HG02981 (cell line): ENCODE data around the gene IL1R1.
A peak's percentile ranks its signal among the peaks of the same experiment; 100 is the strongest.
"Not testable (repeated sequence)": the region's sequence is repeated elsewhere in the genome, so short reads cannot be mapped to it uniquely, and the experiment has no call there.

ENCODE experiments used
- ATAC-seq: cut with Tn5 transposase; IDR thresholded peaks from one replicate; pipeline ENCODE4 v1.9.1; 2021; ENCODE audit warnings: mild to moderate bottlenecking, moderate library complexity; ENCODE audit not compliant: unreplicated experiment

IL1R1 gene

GRCh38 chr2:102141970-102142828 is at the start of gene IL1R1:
IL1R1 (plus strand) TSS chr2:102142746; CDS start chr2:102157725, 14,979 bp downstream.
- ATAC-seq, result no peak

DNA sequence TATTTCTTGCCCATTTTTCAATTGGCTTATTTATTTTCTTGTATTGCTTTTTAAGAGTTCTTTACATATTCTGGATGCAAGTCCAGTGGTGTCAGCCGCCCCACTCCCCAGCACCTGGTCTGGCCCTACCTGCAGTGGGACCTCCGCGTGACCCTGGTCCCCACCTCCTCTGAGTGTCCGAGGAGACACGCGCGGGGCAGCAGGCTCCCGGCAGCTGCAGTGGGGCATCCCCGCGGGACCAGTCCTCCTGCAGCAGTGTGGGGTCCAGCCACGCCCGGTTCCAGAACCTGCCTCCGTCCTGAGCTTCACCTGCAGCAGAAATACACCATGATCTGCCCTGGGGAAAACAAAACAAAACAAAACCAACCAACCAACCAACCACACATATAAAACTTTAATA is 48.9 kb upstream of the IL1R1 start:
- no peak for ATAC-seq

DNA sequence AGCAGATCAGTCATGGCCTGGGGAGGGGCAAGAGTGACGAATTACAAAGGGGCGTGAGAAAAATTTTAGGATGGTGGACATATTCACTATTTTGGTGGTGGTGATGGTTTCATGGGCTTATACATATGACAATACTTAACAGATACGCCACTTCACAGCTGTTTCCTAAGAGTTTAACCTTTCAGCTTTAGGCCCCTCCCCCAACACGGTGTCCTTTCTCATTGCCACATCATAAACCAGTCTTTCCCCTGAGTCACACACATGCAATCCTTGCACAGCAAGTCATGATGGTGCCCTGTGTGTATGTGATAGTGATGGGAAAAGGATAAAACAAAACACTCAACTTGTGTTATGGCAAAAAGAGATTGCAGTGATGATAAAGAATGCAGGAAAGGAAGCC is 47.6 kb upstream of the IL1R1 start:
- ATAC-seq, result no peak

GRCh38 chr2:102096103-102096502 is 46.4 kb upstream of the IL1R1 start:
- no peak for ATAC-seq

DNA sequence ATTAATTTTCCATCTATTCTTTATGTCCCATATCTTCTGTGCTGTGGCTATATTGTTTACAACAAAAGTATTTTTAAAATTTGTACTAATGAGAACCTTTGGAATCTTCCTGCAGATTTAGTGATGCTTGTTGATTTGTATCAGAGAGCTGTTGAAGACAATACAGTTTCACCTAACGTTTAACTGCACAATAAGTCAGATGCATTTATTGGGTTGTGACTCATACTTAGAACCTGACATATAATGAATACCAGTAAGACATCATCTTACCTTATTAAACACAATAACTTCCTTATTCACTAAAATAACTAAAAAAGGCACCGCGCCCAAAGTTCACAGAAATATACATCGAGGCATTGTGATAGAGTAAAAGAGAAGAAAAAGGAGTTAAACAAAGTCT is 43.8 kb upstream of the IL1R1 start:
- no peak for ATAC-seq

DNA sequence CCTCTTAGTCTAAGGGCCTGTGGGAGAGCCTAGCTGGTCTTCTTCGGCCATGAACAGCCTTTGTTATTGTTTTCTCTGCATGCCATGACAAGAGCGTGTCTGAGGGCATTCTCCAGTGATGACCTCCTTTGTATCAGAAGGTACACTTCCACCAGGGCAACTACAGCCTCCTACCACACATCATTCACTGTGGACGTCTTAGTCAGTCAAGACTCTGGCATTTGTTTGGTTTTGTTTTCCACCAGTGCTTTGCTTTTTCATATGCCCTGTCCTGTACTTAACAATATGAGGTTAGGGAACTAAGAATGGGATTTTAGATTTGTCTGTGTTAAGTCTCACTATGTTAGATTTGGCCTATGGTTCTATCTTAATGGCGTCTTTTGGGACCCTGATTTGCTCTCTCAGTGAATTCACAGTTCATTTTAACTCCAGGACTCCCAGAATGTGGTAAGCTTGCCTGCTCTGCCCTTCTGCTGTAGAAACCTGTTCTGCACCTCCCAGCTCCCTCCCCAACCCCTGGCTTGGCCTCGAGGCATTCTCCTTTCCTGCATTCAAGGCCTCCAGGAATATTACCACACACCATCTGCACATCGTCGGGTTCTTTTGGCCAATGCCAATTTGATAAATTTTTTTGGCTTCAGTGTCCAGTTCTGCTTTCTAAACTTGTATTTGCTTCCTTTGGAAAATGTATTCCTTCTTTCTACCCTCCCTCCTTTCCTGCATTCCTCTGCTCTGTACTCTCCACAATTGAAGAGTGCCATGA is 42.8 kb upstream of the IL1R1 start:
- ATAC-seq, result no peak

GRCh38 chr2:102100371-102101096 is 42.0 kb upstream of the IL1R1 start:
- no peak for ATAC-seq

GRCh38 chr2:102101097-102101848 is 41.3 kb upstream of the IL1R1 start:
- ATAC-seq, result no peak

- ATAC-seq, result no peak
Measured at GRCh38 chr2:102101849-102102635, 40.5 kb upstream of the IL1R1 start.

DNA sequence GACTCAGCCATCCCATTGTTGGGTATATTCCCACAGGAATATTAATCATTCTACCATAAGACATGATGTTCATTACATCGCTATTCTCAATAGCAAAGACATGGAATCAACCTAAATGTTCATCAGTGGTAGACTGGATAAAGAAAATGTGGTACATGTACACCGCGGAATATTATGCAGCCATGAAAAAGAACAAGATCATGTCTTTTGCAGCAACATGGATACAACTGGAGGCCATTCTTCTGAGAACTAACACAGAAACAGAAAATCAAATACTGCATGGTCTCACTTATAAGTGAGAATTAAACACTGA is 40.0 kb upstream of the IL1R1 start:
- not testable (repeated sequence) for ATAC-seq

GRCh38 chr2:102103284-102103683 is 39.3 kb upstream of the IL1R1 start:
- ATAC-seq, result no peak

GRCh38 chr2:102103992-102104871 is 38.3 kb upstream of the IL1R1 start:
- peak; percentile 80 for ATAC-seq

DNA sequence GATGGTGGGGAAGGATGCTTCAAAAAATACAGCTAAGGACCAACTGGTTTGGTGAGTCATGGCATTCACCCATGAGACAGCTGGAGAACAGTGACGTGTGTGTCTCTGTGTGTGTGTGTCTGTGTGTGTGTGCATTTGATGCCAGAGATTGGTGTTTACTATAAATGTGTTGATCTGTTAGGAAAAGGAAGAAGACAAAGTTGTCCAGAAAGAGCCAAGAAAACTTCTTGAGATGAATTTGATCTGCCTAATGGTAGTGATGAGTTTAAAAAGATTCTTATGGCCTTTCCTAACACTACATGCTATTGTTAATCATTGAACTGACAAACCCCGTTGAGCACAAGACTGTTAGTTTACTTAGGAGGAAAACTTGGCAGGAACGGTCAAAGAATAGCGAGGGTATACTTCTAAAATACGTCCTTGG is 36.4 kb upstream of the IL1R1 start:
- ATAC-seq, result no peak

DNA sequence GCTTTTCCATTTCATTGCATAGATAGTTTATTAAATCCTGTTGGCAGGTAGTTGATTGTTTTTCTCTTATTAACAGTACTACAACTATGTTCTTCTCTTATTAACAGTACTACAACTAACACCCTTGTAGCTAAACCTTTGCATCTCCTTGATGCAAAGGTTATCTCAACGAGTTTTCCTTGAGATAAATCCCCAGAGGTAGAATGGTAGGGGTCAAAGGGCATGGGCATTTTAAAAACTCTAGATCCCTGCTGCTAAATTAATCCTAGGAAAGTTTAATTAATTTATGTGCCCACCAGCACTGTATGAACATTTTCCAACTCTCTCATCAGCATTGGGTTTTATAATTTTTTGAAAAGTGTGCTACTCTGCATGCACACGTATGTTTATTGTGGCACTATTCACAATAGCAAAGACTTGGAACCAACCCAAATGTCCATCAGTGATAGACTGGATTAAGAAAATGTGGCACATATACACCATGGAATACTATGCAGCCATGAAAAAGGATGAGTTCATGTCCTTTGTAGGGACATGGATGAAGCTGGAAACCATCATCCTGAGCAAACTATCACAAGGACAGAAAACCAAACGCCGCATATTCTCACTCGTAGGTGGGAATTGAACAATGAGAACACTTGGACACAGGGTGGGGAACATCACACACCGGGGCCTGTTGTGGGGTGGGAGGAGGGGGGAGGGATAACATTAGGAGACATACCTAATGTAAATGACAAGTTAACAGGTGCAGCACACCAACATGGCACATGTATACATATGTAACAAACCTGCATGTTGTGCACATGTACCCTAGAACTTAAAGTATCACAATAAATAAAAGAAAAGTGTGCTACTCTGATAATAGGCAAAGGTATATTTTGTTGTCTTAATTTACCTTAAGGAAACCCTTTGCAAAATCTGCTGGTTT is 35.5 kb upstream of the IL1R1 start:
- ATAC-seq, result not testable (repeated sequence)

GRCh38 chr2:102107741-102108070 is 34.8 kb upstream of the IL1R1 start:
- no peak for ATAC-seq

DNA sequence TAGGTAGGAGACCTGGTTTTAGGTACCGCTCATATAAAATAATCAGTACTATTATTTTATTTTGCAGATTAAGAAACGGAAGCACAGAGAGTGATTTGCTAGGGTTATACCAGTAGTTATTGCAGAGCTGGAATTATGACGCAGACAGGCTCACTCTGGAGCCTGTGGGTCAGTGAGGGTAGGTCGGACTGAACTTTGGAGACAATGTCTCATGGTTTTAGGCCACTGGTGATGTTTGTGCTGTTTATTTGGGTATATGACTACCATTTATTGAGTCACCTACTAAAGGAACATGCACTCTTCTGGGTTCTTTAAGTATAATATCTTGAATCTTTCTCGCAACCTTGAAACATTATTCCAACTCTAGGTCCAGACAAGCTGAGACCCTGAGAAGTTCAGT is 33.5 kb upstream of the IL1R1 start:
- no peak for ATAC-seq

DNA sequence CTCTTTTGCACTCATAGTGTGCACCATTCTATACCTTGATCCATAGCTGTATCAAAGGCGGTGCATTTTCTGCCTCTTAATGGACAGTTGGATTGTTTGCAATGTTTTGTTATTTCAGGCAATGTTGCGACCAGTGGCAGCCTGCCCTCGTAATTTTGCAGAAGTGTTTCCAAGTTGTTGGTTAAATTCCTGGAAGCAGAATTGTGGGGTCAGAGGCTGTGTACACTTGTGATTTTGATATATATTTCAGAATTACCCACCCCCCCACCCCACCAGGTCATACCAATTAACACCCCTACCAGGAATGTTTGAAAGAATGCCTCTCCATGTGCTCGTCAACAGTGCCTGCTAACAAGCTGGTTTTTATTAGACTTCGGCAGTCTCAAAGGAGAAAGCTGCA is 32.4 kb upstream of the IL1R1 start:
- ATAC-seq, result no peak
